Astrocyte of the cerebellum (primary cell): ENCODE measurements around the gene MOAP1.
"Not testable (repeated sequence)": the region's sequence is repeated elsewhere in the genome, so short reads cannot be mapped to it uniquely, and the experiment has no call there.

Experiments
- DNase-seq: peaks from one replicate; pipeline ENCODE4 v3.0.0-alpha.2; 2011; ENCODE audit warnings: low read depth
- H3K4me3 ChIP-seq: 2 replicates; pipeline ENCODE4 v1.5.1; 2011; ENCODE audit warnings: mild to moderate bottlenecking, low read depth, low read length, moderate library complexity
- in situ Hi-C: cut with HindIII; loops from 2 replicates; pipeline ENCODE4 v1.10.0; 2017; ENCODE audit warnings: low sequenced_read_pairs
- TF ChIP-seq, protein P1 (sequence below): IDR thresholded peaks from 2 replicates; pipeline ENCODE4 v1.5.1; 2012; ENCODE audit warnings: low read length, low read depth, moderate library complexity, mild to moderate bottlenecking; ENCODE audit errors: missing control alignments

The MOAP1 gene

DNA sequence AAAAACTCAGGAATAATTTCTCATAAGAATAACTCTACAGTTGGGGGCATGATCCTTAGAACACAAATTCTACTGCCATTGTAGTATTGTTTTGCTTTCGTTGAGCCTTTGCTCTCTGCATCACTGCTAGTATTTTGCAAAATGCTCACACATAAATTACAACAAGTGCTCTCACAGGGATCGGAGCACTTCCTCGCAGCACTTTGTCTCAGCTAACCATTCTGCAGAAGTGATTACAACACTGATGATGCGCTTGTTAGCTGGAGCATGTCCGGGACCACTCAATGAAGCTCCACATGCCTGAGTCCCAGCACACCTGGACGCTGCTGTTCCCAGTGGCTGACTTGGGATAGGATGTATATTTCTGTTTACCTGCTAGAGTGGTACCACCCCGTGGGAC is 31.6 kb downstream of the MOAP1 start:
- no peak overlapping the region for H3K4me3 ChIP-seq
- in situ Hi-C loops, result no loop called here
- TF ChIP-seq, protein P1, sequence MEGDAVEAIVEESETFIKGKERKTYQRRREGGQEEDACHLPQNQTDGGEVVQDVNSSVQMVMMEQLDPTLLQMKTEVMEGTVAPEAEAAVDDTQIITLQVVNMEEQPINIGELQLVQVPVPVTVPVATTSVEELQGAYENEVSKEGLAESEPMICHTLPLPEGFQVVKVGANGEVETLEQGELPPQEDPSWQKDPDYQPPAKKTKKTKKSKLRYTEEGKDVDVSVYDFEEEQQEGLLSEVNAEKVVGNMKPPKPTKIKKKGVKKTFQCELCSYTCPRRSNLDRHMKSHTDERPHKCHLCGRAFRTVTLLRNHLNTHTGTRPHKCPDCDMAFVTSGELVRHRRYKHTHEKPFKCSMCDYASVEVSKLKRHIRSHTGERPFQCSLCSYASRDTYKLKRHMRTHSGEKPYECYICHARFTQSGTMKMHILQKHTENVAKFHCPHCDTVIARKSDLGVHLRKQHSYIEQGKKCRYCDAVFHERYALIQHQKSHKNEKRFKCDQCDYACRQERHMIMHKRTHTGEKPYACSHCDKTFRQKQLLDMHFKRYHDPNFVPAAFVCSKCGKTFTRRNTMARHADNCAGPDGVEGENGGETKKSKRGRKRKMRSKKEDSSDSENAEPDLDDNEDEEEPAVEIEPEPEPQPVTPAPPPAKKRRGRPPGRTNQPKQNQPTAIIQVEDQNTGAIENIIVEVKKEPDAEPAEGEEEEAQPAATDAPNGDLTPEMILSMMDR, result no peak
- DNase-seq, result no peak

DNA sequence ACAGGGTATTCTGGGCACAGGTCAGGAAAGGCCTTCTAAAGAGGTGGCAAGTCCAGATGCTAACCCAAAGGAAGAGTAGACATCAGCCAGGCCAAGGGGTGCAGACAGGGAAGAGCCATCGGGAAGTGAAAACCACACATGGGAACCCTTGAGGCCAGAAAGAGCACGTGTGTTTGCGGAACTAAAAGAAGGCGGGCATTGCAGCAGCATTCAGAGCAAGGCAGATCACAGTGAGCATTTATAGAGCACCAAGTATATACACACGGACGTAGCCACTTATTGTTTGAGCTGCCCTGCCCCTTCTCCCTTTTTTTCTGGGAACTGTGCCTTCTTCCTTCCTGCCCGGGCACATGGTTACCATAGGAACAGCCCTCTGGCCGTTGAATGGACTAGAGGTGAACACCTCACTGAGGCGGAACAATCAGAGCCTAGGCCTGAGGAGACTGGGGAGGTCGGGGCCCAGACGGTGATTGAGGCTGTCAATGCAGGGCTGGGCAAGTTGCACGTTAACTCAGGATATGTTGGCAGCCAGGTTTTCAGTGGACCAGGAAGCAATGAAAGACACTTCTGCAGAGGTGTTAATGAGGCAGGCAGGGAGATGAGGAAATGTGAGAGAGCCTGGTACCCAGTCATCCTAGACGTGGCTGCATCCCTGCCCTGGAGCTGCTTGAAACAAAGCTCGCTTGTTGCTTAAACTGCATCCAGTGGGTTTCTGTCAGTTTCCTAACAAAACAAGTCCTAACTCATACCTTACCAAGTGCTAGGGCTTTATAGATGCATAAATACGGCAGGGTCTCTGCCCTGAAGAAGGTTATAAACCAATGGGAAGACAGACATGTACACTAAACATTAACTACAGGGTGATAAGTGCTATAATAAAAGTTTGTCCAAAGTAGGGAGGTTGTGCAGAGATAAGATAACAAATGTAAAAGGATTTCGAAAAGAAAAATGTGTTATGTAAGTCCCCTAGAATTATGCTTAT is 34.2 kb downstream of the MOAP1 start:
- TF ChIP-seq, protein P1, result no peak
- DNase-seq, result no peak
- no peak overlapping the region for H3K4me3 ChIP-seq
- in situ Hi-C loops, result no loop called here

DNA sequence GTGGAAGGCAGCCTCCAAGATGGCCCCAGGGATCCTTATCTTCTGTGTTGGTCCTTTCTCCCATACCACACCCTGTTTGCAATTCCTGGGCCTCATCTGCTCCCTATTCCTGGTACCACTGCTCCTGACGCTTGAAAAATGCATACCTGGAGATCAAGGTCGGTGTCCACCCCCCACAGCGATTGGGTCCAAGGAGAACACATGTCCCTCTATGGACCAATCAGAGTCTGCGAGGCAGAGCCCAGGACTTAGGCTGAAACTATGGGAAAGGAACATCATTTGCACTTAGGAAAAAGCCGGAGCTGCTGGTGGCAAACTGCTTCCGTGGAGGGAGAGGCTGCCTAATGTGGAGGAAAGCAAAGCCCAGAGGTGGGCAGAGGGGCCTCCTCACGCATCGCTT is 35.7 kb downstream of the MOAP1 start:
- in situ Hi-C loops, result no loop called here
- DNase-seq, result no peak
- no peak overlapping the region for H3K4me3 ChIP-seq
- TF ChIP-seq, protein P1, result no peak

DNA sequence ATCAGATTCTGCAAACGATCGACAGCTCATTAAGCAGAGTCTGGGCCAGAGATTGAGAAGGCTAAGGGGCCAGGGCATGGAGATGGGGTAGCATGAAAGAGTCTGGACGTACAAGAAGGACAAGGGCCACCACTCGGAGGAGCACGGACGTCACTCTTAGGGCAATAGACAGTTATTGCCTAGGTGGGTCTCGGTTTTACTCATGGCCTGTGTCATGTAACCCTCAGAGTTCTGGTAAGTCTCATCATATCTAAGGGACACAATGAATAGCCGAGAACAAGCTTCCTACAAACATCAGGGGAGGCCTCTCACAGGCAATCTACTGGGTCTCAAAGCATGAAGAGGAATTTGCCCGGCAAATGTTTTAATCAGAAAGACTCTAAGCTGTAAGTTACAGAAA is 38.6 kb downstream of the MOAP1 start:
- H3K4me3 ChIP-seq, result no peak overlapping the region
- TF ChIP-seq, protein P1, result no peak
- DNase-seq, result no peak
- in situ Hi-C loops, result no loop called here

DNA sequence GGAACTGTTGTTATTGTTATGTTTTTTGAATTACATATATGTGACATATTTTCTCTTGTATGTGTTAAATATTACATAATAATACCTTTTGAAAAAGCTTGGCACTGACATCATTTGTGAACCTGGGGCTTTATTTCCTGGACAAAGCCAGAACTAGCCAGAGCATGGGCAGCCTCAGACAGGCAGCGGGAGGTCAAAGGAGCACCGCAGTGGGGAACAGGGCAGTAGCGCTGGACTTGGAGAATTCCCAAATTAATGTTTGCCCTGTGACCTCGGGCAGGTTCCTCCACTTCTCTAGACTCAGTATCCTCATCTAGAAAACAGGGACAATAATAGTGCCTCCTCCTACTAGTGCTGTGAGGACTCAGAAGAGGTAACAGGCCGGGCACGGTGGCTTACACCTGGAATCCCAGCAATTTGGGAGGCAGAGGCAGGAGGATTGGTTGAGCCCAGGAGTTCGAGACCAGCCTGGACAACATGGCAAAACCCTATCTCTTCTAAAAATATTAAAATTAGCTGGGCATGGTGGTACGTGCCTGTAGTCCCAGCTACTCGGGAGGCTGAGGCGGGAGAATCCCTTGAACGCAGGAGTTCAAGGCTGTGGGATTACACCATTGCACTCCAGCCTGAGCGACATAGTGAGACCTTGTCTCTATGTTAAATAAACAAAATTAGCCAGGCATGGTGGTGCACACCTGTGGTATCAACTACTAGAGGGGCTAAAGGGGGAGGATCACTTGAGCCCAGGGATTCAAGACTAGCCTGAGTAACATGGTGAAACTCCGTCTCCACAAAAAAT is 41.6 kb downstream of the MOAP1 start:
- TF ChIP-seq, protein P1, result no peak
- in situ Hi-C loops, result no loop called here
- no peak for DNase-seq
- H3K4me3 ChIP-seq, result no peak overlapping the region

DNA sequence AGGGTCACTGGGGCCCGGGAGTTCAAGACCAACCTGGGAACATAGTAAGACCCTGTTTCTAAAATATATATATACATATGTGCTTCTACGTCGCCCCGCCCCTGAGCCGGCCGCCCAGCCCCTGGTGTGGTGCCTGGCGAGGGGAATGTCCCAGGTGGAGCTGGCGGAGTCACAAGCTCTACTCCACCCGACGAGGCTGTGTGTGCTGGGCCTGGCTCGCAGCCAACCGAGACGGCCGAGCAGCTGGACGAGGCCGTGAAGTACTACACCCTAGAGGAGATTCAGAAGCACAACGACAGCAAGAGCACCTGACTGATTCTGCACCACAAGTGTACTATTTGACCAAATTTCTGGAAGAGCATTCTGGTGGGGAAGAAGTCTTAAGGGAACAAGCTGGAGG is 46.8 kb downstream of the MOAP1 start:
- in situ Hi-C loops, result loop anchor here (5.0 kb wide), 2 partner anchors 56 to 176 kb away; no protein-coding TSS in a partner anchor
- H3K4me3 ChIP-seq, result no peak overlapping the region
- DNase-seq, result no peak
- TF ChIP-seq, protein P1, result no peak

DNA sequence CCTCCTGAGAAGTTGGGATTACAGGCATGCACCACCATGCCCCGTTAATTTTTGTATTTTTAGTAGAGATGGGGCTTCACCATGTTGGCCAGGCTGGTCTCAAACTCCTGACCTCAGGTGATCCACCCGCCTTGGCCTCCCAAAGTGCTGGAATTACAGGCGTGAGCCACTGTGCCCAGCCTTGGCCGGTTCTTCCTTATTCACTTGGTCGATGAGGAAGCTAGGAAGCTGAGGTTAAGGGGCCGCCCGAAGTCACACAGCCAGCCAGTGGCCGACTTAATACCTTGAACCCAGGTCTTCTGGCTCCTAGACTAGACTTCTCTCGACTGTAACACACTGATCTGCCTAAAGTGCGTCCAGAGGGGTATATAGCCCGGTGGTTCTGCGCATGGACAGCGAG is 48.2 kb downstream of the MOAP1 start:
- in situ Hi-C loops, result loop anchor here (5.0 kb wide), 2 partner anchors 54 to 174 kb away; no protein-coding TSS in a partner anchor
- H3K4me3 ChIP-seq, DNase-seq: not testable (repeated sequence)
